SH-SY5Y (cell line): ENCODE data around the gene DUOX1.

Experiments
- GATA2 ChIP-seq: IDR thresholded peaks from 2 replicates; pipeline ENCODE4 v1.6.1; 2011; ENCODE audit warnings: mild to moderate bottlenecking, low read depth, low read length
- GATA3 ChIP-seq: IDR thresholded peaks from 2 replicates; pipeline ENCODE4 v1.6.1; 2011; ENCODE audit warnings: low read depth, mild to moderate bottlenecking, low read length, moderate library complexity

DNA sequence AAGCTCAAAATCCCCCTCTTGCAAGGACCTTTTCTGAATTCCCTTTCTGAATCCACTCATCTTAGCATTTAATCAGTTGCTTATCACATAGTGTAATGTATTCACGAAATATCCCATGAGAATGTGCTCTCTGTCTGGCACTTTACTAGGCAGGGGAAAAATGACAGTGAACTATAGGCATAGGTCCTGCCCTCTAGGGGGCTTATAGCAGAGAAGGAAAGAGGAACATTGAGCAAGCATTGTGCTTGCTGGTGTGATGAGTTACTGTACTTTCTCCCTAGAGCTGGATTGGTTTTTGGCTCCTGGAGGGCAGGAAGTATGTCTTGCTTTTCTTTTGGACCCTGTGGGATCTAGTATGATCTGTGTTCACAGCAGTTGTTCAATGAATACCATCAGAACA, 42.3 kb upstream of the DUOX1 start:
- TF ChIP-seq GATA2 (no peak), GATA3 (no peak)
